GM23338 (cell line): ENCODE data around the gene LONRF2.

Experiments used
- CREB1 ChIP-seq: fragments of 250-450 bp; sonication (Bioruptor Pico); IDR thresholded peaks from 2 replicates; pipeline ENCODE4 v1.5.0; 2020; ENCODE audit warnings: low read depth, mild to moderate bottlenecking, moderate library complexity
- CTCF ChIP-seq, 2 experiments: fragments of 200-600 bp in 1 of 2; sonication (generic) in 1 of 2; conservative IDR thresholded peaks; 2 replicates each; pipeline versions ENCODE4 v1.5.1 to v1.6.1; 2016 to 2017; ENCODE audit warnings: antibody characterized with exemption in 2 of 2, low read depth in 2 of 2, mild to moderate bottlenecking in 2 of 2, moderate library complexity in 1 of 2
- ETS1 ChIP-seq: IDR thresholded peaks from 2 replicates; pipeline ENCODE4 v1.6.1; 2016; ENCODE audit warnings: antibody characterized with exemption
- EZH2 ChIP-seq: fragments of 200-600 bp; sonication (generic); IDR thresholded peaks from one replicate; pipeline ENCODE4 v1.8.0; 2017; ENCODE audit warnings: antibody characterized with exemption, mild to moderate bottlenecking, low read depth; ENCODE audit not compliant: unreplicated experiment
- EZH2phosphoT487 ChIP-seq: fragments of 200-600 bp; sonication (generic); IDR thresholded peaks from one replicate; pipeline ENCODE4 v1.8.1; 2018; ENCODE audit warnings: antibody characterized with exemption; ENCODE audit not compliant: unreplicated experiment
- JUNB ChIP-seq: IDR thresholded peaks from one replicate; pipeline ENCODE4 v1.6.1; 2016; ENCODE audit warnings: antibody characterized with exemption; ENCODE audit not compliant: unreplicated experiment
- NANOG ChIP-seq: IDR thresholded peaks from 2 replicates; pipeline ENCODE4 v1.6.1; 2016; ENCODE audit warnings: antibody characterized with exemption, borderline replicate concordance
- POLR2AphosphoS5 ChIP-seq: IDR thresholded peaks from 2 replicates; pipeline ENCODE4 v1.6.1; 2016; ENCODE audit warnings: antibody characterized with exemption, low read depth
- REST ChIP-seq: IDR thresholded peaks from one replicate; pipeline ENCODE4 v1.6.1; 2018; ENCODE audit warnings: antibody characterized with exemption; ENCODE audit not compliant: unreplicated experiment
- ZNF114 ChIP-seq: fragments of 250-450 bp; sonication (Bioruptor Pico); IDR thresholded peaks from 2 replicates; pipeline ENCODE4 v1.5.0; 2020; ENCODE audit warnings: mild to moderate bottlenecking, moderate library complexity
- ZNF331 ChIP-seq: fragments of 250-450 bp; sonication (Bioruptor Pico); IDR thresholded peaks from 2 replicates; pipeline ENCODE4 v1.5.0; 2020; ENCODE audit warnings: low read depth, mild to moderate bottlenecking, moderate library complexity
- ZNF462 ChIP-seq: fragments of 250-450 bp; sonication (Bioruptor Pico); IDR thresholded peaks from 2 replicates; pipeline ENCODE4 v1.5.0; 2020; ENCODE audit warnings: mild to moderate bottlenecking, moderate library complexity

GRCh38 chr2:100327742-100328141 is 5.4 kb upstream of the LONRF2 start:
- TF ChIP-seq CTCF (conservative IDR thresholded peaks at IDR 0.05; ENCODE audit: low read depth in 2 of 2) (no peak), EZH2 (no peak), POLR2AphosphoS5 (no peak), CREB1 (CRISPR knock-in tag) (no peak), ZNF462 (CRISPR knock-in tag) (no peak), EZH2phosphoT487 (no peak), REST (no peak), NANOG (no peak), ETS1 (no peak), ZNF114 (CRISPR knock-in tag) (no peak), JUNB (no peak), ZNF331 (CRISPR knock-in tag) (no peak)
